Thoracic aorta (tissue), 2 donors: ENCODE data around the gene IQSEC3. TPM values are rescaled to one million over a fixed set of nuclear protein-coding genes. Genes with fewer than 3 reads are reported as not detected.

Experiments used
- ATAC-seq: fragments of 150-250 bp; one replicate; pipeline ENCODE4 v1.8.0; 2017; ENCODE audit warnings: low read depth; ENCODE audit not compliant: insufficient number of reproducible peaks, low FRiP score
- DNase-seq: peaks from one replicate; pipeline ENCODE4 v3.0.0-alpha.2; 2020; ENCODE audit warnings: low spot score
- H3K27ac ChIP-seq, 2 donors: fragments of 200-600 bp; sonication (generic); 1 replicate in 1 of 2; 2 replicates in 1 of 2; pipeline ENCODE4 v1.5.1; 2016; ENCODE audit warnings: mild to moderate bottlenecking in 2 of 2, moderate library complexity in 2 of 2
- H3K27me3 ChIP-seq: fragments of 200-600 bp; sonication (generic); replicated peaks from 2 replicates; pipeline ENCODE4 v1.6.0; 2016; ENCODE audit warnings: mild to moderate bottlenecking; ENCODE audit not compliant: insufficient read depth
- H3K36me3 ChIP-seq: fragments of 200-600 bp; sonication (generic); one replicate; pipeline ENCODE4 v1.5.1; 2016
- H3K4me1 ChIP-seq, 2 donors: fragments of 200-600 bp; sonication (generic); 1 replicate in 1 of 2; 2 replicates in 1 of 2; pipeline versions ENCODE4 v1.5.1 to v1.6.0; 2016; ENCODE audit warnings: low read depth in 2 of 2, mild to moderate bottlenecking in 1 of 2; ENCODE audit not compliant: control insufficient read depth in 1 of 2
- H3K4me3 ChIP-seq: fragments of 200-600 bp; sonication (generic); 2 replicates; pipeline ENCODE4 v1.5.1; 2016; ENCODE audit warnings: mild to moderate bottlenecking
- H3K9me3 ChIP-seq: fragments of 200-600 bp; sonication (generic); 2 replicates; pipeline ENCODE4 v1.5.1; 2016
- total RNA-seq, 2 donors: library from RNA; depleted of rRNA; stranded (reverse); fragments of >200 nt; gene quantifications; one replicate each; pipeline versions ENCODE4 v1.1.0 to v1.2.3, GENCODE V29; 2016
- TF ChIP-seq, protein P1 (sequence below): fragments of 200-600 bp; sonication (generic); IDR thresholded peaks from one replicate; pipeline ENCODE4 v1.5.1; 2019; ENCODE audit warnings: antibody characterized with exemption

Gene IQSEC3
- total RNA-seq, 2 donors from 2014 or later, result 1.1 to 1.3 TPM

- Histone ChIP-seq H3K27ac (no peak overlapping the region), H3K36me3 (no peaks in the 10 kb centered on the region), H3K27me3 (no peaks in the 10 kb centered on the region), H3K9me3 (no peaks in the 10 kb centered on the region), H3K4me1 (no peaks in the 10 kb centered on the region), H3K4me3 (no peak overlapping the region)
- no peak for DNase-seq
- ATAC-seq, result no peak
- TF ChIP-seq, protein P1, sequence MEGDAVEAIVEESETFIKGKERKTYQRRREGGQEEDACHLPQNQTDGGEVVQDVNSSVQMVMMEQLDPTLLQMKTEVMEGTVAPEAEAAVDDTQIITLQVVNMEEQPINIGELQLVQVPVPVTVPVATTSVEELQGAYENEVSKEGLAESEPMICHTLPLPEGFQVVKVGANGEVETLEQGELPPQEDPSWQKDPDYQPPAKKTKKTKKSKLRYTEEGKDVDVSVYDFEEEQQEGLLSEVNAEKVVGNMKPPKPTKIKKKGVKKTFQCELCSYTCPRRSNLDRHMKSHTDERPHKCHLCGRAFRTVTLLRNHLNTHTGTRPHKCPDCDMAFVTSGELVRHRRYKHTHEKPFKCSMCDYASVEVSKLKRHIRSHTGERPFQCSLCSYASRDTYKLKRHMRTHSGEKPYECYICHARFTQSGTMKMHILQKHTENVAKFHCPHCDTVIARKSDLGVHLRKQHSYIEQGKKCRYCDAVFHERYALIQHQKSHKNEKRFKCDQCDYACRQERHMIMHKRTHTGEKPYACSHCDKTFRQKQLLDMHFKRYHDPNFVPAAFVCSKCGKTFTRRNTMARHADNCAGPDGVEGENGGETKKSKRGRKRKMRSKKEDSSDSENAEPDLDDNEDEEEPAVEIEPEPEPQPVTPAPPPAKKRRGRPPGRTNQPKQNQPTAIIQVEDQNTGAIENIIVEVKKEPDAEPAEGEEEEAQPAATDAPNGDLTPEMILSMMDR, result no peak
Measured at GRCh38 chr12:227286-227915, 160.8 kb downstream of the IQSEC3 start.

Other genes with a start within 250 kb of the IQSEC3 start
- gene SLC6A12, start 147.4 kb downstream of the IQSEC3 start, total RNA-seq, result 1 to 10 TPM; 1.2 to 1.8 TPM
- gene SLC6A13, start 196.1 kb downstream of the IQSEC3 start, total RNA-seq, result under 1 TPM in 1 of 2 donors, not detected in 1; 0.54 TPM